NCI-H2227 treated with DMSO at 0.1 percent for 48 hours (cell line): ENCODE measurements around the gene EYA4.

Experiments used
- DNase-seq: peaks from one replicate; lab custom pipeline; 2025; lab: John Stamatoyannopoulos, UW

EYA4 gene

DNA sequence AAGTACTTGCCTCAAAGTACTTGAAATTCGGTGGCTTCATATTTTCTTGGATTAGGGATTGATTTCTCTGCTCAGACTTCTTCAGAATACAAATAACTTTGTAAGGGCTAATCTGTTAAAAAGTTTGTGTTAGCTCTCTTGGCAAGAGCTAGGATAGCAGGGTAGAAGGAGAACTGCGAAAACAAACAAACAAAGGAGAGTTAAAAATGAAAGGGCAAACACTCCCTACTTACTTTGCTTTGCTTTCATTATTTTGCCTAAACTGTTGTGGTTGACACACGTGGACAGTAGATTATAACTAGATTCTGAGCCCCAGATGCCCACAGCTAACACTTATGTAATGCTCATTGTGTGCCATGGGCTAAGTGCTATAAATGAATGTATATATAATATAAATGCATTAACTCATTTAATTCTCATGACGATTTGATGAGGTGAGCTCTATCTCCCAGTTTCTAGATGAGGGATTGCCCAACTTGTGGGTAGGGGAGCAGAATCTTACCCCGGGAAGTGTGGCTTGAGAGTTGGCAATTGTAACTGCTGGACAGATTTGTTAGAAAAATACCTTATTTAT is 48.7 kb downstream of the EYA4 start:
- no peak for DNase-seq

DNA sequence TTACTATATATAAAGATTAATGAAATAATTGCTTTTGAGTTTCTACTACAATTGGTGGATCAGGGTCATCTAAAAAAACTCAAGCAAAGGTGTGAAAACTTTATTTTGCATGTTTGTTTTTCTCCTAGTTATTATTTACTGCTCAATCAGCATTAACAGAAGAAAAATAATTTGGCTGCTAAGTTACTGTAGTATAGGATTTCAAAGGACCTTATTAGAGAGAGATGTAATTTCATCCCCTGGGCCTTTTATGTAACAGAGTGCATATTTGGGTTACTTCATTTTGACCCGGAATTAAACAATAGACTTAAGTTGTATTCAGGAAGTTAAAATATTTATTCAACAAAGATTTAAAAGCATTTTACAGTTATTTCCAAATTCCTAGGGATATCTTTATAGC is 49.8 kb downstream of the EYA4 start:
- no peak for DNase-seq

DNA sequence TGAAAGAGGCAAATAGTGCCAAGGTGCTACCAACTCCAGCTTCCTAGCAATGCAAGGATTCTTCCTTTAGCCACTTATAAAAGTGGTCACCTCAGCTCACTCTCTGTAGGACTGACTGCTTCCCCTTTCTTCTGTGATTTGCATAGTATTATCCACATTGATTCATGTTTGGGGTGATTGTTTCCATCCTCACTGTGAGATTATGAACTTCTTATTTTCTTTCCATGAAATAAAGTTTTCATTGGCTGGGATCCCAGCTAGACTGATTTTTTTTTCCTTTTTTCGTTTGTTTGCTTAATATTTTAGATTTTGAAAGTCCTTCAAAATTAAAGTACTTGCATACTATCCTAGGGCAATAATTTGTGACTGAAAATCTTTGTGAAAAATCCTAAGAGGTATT is 50.5 kb downstream of the EYA4 start:
- no peak for DNase-seq

DNA sequence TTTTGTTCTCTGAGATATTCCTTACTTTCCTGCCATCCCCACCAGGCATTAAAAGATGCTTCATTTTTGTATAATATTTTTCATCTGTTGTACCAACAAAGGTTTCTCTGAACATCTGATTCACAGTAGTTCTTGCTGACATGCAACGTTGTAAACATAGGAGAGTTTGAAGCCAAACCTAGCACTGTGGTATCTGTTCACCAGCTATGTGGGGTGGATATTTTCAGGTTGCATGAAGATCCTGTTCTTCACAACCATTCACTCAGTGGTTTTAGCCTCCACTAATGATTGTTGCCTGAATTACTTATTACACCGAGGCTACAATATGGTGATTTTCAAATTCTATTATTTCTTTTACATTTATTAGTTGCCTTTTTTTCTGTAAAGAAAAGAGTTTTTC is 56.5 kb downstream of the EYA4 start:
- DNase-seq: no peak

DNA sequence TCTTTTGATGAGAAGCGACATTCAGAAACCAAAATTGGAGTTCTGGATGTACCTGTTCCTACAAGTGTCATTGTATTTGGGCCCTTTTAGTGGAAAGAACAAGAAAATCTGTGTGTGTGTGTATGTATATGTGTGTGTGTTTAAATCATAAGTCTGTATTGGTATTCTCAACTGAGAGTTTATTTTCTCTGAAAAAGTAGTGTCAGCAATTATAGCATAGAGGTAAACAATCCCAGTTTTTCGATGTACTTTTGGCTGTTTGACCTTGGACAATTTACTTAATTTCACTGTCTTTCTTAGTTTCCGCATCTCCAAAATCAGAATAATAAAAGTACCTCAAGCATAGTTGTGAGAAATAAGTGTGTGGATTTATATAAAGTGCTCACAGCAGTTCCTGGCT is 57.2 kb downstream of the EYA4 start:
- DNase-seq: no peak

DNA sequence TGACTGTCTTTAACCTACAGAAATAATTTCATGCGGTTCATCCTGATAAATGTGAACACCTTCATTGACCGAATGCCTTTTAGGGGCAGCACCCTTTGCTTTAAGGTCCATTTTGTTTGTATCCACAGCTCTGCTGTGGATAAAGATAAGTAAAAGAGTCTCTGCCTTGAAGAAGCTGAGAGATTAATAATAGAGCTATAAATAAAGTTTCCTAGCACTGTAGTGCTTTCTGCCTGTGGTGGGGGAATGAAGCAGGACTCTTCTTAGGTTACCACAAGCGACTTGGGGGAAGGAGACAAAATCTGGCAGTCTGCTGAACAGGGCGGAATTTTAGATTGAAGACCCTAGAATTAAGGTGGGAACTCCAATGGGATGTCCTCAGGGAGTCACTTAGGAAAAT is 57.6 kb downstream of the EYA4 start:
- no peak for DNase-seq

DNA sequence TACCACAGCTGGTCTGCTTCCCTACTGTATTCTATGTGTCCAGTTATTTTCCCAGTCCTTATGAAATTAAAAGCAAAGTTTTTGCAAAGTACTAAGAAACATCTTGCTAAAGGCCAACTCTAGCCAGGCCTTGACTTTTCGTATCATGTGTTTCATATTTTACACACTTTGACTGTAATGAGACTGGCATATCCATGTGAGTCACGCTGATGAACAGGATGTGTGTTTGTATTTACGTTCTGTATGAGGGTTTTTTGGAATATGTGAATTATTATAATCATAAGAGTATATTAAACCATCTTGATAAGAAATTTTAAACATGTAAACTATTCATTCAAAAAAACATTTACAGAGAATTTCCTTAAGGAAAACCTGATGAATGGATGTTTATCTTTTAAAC is 59.7 kb downstream of the EYA4 start:
- DNase-seq: no peak

DNA sequence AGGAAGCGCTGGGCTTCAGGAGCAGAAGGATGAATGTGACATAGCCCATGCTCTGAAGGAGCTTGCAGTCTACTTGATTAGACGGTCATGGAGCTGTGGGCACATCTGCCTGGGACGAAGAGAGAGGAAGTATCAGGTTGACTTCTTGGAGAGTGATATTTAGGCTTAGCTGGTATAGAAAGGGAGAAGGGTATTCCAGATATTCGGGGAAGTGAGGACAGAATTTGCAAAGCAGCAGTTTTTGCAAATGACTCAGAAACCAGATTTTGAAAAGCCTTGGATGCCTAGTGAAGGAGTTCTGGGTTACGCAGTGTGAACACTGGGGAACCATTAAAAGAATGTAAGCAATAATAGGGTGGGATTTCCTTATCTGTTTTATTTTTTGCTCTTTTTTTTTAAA is 60.7 kb downstream of the EYA4 start:
- DNase-seq: no peak

DNA sequence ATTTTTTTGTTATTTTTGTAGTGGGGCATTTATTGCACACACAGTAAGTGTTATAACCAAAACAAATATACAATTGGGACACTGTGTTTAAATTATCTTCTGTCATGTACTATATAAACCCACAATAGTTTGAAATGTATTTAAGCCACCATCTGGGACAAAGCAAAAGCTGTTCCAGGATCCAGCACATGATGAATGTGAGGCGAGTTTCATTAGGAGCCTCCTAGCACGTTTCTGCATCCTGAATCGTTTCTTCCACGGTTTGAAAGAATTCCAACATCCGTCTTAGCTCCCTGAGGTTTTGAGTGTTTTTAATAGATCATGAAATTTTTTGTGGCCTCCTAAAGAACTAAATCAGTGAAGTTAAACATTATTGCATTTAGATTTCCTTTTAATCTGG is 65.8 kb downstream of the EYA4 start:
- no peak for DNase-seq

DNA sequence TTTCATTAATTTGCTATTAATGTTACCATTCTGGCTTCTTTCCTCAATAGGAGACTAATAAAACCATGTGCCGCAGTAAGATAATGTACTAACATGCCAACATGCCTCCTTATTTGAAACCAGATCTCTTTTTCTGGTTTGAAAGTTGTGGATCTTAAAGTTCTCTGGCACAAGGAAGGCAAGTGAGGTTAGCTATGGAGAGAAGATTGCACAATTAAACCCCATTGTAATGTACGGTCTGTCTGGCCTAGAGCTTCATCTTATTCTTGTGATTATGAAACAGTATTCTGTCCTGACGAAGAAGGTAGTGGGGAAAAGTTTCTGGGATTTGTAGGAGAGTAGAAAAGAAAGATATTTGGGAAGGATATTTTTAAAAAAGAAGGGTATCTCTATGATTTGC is 68.4 kb downstream of the EYA4 start:
- no peak for DNase-seq

DNA sequence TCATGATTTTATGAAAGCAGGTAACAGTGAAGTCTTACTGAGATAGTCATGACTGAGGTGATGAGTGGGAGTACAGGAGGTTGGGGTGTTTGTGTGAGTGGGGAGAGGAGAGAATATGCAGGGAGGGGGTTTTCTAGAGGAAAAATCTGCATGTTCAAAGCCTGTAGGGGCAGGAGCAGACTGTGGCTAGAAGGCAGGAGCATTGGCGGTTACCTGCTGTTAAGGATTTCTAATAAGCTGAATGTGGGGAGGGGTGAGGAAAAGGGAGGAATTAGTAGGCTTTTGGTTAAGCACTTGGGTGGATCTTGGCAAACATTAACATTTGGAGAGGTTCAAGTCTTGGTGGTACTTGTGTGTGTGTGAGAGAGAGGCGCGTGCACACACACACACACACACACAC is 70.8 kb downstream of the EYA4 start:
- no peak for DNase-seq

DNA sequence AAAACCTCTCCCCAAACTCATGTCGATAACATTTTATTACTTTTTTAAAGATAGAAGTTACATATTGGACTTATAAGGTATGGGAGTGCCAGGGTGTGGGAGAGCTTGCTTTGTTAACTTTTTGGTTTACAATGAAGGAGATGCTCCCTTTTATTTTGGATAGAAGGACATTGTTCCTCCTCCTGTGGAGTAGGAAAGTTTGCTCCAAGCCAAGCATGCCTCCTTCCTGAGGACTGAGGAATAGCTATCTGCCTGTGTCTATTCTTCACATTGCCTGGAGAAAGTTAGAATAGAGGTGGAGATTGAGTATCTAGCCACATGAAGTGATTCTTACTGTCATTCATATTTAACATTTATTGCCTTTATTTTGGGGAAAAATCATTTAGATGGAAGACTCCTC is 71.9 kb downstream of the EYA4 start:
- DNase-seq: no peak

DNA sequence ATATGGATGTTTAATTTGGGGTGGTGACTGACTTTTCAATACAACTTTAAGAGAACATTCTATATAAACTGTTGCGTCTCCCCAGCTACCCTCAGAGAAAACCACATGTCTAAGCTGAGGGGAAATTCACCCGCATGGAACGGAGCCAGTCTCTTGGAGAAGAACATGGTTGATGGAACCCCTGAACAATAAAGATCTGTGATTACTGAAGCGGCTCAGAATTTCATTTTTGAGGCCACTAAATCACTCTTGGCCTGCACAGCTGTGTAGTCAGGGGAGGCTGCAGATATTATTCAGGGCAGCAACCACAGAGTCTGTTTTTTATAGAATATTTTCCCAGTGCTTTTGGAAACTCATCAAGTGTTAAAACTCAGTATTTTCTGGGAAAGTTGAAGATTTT is 73.8 kb downstream of the EYA4 start:
- DNase-seq: no peak

DNA sequence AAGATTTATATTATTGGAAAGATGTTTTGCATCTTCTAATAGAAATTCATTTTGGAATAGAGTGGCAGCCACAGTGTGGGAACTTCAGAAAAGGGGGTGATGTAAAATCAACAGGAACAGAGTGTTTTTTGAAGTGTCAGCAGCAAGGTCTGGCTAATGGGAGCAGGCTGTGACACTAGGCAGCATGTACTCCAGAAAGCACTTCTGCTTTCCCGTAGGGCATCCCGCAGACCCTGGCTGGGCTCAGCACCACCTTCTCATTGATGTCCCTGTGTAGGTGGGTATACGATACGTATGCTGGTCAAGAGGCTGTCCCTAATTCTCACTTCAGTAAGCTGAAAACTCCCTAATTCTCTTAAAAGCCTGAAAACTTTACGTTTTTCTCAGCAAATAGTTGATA is 74.7 kb downstream of the EYA4 start:
- no peak for DNase-seq

DNA sequence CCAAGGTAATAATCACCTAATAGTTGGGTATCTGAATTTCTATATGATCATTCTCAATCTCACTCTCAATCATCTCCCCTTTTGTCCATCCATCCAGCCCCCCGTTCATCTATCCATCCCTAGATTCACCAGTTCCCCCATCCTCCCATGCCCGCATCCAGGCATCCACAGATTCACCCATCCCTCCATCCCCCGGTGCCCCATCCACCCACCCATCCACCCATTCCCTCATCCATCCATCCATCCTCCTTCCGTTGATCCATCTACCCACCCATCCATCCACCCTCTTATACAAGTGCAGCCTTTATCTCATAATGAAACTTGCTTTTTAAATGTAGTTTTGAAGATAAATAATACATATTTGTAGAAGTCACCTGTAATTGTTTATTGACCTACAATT is 76.5 kb downstream of the EYA4 start:
- DNase-seq: no peak

DNA sequence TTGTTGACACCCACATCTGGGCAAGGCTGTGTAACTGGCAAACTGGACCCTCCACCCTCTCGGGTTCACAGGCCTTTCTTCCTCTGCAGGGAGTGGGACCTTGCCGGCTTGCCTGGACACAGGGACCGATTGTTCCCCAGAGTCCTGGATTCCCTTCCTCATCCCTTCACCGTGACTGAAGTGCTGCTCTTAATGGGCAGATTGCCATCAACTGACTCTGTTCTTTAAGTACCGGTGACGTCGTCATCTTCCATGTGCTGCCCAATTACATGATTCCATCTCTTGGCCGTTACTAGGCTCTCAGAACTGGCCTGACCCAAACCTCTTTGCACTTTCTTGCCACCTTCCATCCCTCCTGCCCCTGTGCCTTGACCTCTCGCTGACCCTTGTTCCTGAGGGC is 85.4 kb downstream of the EYA4 start:
- no peak for DNase-seq

DNA sequence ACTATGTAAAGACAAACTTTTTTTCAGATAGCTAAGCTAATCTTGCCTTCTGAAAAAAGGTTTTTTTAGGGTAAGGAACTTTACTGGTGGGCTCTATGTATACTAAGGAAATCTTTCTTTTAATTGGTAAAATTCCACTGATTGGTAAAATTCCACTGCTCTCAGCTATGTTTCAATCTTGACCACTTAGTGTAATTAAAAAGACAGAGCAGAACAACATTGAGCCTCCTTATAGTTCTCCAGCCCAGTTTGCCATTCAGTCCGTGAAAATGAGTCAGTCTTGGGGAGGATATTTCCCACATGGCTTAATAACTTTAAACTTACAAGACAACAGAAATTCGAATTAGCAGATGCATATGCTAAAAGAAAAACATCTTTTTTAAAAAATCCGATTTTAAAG is 92.7 kb downstream of the EYA4 start:
- DNase-seq: no peak

DNA sequence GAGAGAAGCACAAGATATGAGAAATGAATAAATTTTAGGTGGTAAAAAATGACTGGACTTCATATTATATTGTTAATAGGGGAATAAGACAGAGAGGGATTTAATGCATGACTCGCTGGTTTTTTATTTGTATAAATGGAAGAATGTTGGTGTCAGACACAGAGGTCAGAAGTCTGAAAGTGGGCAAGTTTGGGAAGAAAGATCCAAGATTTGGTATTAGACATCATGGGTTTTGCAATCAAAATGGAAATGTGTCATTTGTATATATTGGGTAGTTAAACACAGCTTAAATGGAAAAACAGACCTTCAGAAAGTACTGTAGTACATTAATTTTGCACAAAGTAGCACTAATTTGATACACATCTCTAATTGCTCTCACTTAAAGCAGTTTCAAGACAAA is 96.2 kb downstream of the EYA4 start:
- no peak for DNase-seq

DNA sequence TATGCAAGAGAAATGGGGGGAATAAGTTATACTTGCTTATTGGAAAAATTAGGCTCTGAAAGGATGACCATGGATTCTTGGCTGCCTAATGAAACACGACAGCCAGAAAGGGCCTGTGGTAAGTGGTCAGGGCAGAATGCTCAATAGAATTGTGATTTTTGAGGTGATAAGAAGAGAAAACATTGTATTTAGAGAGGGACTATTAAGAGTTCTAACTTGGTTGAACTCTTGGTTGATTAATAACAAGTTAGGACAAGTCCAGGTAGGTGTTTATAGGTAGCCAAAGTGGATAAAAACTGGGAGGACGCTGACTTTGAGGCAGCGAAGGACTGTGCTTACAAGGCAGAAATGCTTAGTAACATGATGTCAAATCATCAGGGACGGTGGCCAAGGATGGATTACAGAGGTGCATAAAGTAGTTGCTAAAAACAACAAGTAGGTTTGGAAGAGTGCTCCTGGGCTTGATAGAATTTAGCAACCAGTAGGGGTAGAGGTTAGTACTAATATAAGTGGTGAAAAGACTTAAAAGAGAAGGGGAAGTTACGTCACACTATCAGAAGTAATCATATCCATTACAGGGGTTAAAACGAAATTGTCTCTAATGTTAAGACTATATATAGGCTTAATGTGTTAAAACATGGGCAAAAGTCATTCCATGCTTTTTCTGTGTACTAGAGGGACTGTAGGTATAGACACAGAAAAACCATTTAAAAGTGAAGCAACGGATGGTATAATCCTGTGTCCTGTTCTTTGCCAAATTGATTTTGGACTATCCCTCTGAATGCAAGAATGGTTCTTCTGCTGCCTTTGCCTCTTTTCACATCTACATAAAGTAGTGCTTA is 98.6 kb downstream of the EYA4 start:
- no peak for DNase-seq

DNA sequence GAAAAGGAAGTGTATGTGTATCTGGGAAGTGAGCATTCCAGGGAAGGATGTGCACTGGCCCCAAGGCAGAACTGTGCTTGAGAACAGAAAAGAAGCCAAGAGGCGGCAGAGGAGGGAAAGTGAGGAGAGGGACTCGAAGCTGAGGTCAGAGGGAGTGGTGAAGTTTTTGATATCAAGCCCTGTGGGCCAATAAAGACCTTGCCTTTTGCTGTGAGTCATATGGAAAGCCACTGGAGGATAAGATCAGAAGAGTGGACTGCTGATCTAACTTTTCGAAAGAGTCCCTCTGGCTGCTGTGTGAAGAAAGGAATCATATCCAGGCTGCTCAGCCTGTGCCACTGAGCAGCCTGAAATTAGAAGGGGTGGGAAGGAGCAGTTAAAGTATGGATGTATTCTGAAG is 99.4 kb downstream of the EYA4 start:
- no peak for DNase-seq

DNA sequence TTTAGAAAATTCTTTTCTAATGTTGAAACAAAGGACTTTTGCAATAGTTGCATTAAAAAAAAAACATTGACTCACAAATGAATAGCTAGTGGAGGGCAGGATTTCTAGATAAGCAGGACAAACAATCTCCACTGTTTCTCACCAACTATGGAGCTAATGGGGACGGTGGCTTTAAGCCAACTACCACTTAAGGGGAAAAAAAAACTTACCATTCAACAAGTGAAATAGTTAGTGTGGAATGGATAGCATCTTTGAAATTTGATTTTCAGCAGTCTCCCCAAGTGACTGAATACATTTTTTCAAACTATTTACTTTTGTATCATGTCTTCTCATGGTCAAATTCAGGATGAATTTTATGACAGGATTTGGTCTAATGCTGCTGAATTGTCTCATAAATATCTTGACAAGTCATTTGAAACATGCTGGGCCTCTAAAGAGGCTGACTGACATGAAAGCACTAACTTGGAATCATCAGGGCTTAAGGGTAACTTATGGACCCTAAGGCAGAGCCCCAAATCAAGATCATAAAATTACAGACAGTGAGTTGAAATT is 100.5 kb downstream of the EYA4 start:
- DNase-seq: no peak

DNA sequence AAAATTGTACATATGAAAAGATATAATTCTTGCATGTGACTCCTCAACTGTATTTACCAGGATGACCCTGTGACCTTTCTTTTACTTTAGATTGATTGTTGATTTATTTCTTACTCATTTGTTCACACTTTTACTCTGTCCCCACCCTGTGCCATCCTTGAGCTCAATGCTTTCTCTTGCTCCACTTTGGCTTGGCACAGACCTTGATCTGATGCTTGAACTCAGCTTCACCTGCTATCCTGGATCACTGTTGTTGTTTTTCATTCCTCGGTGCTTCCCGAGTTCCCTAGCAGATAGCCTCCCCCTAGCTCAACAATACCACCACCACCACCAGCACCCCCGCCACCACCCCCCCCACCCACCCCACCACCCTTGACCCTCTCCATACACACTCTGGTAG is 102.1 kb downstream of the EYA4 start:
- no peak for DNase-seq

DNA sequence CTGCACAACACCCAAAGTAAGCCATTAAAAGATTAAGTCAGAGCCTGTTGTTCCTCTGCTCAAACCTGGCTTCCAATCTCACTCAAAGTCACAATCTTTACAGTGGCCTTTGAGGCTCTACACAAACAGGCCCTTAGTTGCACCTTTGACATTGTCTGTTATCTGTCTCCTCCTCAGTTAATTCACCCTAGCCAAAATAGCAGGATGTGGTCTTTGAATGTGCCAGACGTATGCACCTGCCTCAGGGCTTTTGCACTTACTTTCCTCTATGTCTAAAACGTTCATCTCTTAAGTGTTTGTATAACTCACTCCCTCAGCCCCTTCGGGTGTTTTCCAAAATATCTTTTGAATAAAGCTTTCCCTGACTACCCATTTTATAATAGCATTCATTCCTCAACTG is 107.7 kb downstream of the EYA4 start:
- no peak for DNase-seq

DNA sequence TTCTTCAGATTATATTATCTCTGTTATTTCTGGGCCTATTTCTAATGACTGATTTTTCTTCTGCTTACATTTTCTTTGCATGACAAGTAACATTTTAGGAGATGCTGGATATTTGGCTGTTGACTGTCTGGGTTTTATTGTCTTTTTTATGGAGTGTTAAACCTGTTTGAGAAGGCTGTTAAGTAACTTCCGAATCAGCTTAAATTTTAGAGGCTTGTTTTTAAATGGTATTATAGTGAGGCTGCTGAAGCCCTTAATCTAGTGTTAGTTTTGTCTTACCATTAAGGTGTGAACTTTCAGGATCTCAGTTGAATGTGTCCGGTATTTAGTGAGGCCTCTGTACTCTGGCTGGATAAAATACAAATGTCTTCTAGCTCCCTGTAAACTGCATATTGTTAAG is 109.8 kb downstream of the EYA4 start:
- no peak for DNase-seq
